HG03575 (cell line): Measurements from ENCODE around the gene IPO9.

ENCODE experiments used
- ATAC-seq: cut with Tn5 transposase; IDR thresholded peaks from one replicate; pipeline ENCODE4 v1.9.1; 2021; ENCODE audit not compliant: unreplicated experiment, insufficient number of reproducible peaks, low FRiP score; ENCODE audit errors: extremely low read depth

Gene IPO9

DNA sequence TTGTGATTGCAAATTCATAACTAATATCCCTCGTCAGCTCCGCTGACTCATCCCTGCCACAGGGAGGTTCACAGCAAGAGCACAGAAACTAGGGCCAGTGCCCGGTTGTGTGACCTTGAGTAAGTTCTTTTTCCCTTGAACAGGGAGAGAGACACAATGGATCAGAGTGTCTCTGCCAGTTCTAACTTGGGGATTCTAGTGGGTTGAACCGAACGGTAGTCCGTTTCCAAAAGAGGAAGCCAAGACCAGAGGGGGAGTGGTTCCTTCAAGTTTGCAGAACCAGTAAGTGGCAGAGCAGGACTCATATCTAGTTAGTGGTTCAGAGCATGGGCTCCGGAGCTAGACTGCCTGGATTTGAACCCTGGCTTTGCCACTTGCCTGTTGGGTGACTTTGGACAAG lies 54.8 kb downstream of the IPO9 start:
- no peak for ATAC-seq

DNA sequence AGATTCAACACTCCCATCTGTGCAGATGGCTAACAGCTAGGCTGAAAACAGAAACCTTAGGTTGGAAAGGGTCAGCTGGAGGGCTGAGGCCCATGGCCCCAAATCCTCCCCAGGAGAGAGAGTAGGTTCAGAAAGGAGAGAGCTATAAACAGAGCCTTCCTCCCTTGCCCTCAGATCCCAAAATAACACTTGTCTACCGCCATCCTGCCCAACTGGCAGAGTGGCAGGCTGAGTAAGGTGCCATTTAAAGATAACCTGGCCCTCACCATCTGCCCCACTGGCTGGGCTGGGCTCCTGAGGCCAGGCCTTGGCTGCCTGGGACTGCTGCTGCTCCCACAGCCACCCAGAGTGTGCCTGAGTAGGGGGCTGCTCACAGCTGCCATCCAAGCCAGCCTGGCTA lies 55.5 kb downstream of the IPO9 start:
- ATAC-seq: no peak

DNA sequence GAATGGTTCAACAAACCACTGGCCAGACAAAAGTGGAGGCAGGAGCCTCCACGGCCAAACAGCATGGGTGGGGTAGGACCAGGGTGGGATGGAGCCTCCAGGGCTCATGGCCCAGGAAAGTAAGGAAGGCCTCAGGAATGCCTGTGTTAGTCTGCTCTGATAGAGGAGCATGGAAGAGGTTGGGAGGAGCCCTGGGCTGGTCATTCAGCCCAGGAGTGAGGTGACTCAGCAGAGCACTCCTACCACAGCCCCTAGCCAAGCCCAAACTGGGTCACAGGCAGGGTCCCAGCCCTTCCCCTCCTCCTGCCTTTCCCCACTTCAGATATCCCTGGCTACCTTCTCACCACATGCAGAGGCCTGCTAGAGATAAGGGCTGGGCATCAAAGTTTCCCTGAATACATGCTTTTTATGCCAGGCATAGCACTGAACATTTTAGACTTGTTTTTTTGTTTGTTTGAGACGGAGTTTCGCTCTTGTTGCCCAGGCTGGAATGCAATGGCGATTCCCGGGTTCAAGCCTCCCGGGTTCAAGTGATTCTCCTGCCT lies 56.6 kb downstream of the IPO9 start:
- no peak for ATAC-seq

DNA sequence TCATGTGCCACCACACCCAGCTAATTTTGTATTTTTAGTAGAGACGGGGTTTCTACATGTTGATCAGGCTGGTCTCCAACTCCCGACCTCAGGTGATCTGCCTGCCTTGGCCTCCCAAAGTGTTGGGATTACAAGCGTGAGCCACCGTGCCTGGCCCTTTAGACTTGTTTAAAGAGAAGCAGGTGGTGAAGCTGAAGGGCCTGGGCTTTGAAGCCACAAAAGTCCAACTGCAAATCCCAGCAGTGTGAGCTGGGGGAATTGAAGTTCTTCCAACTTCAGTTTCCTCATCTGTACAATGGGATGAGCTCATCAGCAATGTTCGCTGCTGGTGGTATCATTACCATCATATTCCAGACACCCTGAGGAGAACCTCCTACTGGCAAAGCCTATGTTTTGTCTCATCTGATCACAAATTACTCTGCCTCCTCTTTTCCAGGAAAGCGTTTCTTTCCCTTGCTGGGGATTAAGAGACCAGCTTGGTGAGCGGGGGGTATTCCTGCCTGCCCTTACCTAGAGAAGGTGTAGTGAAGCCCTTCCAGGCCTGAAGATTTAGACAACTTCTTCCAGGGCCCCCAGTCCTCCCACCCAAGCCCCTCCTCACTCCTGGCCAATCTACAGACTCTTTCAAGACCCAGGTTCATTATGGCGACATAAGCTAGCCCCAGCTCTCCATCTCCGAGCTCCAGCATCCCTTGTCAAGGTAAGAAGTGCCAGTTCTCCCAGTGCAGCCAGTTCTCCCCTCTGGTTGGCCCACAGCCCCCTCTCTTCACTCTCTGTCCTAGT lies 57.3 kb downstream of the IPO9 start:
- ATAC-seq: no peak

DNA sequence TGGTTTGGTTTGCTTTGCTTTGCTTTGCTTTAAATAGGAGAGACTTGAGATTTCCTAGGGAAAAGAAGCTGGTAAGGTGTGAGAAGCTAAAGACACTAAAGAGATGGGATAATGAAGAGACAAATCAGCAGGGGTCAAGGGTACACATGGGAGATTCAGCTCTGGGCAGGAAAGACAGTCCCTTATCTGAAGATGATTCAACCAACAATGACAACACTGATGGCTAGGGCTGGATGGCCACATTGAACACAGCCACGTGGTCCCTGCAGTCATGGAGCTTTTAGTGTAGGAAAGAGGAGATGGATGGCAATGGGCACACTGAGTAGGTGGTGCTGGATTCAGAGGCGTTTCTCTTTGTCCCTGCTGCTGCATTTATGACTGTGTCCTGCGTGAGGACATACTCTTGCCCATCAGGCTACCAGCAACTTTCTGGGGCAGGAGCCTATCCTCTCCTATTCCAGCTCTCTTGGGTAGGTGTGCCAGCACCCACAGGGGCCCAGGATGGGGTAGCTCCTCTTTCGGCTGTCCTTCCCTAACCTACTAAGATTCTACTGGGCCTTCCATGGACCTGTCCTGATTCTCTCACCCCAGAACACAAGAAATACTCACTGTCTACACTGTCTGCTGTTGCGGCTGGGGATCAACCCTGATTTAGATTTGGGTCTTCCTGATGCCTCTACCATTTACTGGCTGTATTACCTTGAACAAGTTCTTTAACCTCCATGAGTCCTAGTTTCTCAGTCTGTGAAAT lies 58.3 kb downstream of the IPO9 start:
- ATAC-seq: no peak

DNA sequence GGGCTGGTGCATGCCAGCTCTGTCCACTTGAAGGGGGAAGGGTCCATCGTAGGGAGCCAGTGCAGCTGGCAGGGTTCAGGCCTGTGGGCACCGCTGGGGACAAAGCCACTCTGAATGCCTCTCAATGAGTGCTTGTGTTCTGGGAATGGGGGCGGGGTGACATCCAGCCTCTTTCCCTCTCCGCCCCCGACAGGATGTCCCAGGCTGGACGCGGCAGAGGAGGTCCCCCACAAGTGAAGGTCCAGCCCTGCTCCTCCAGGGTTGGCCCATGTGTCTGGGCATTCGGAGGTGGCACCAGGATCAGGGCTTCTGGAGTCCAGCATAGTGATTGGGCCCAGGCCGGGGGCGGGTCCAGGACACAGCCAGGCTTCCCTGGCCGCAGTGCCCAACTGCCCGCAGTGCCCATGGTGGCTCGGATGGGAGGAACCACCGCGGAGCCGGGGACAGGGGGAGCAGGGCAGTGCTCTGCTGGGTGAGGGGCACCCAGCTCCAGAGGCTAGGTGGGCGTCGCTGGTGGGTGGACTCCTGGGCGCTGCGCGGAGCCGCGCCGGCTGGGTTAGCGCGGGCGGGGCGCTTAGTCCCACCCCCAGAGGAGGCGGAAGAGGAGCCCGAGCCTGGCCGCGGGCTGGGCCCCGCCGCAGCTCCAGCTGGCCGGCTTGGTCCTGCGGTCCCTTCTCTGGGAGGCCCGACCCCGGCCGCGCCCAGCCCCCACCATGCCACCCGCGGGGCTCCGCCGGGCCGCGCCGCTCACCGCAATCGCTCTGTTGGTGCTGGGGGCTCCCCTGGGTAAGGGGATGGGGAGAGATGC lies 59.5 kb downstream of the IPO9 start, which contains the start of gene SHISA4:
SHISA4 (plus strand) TSS at position 617 of the 808 bp plus-strand sequence; CDS start at position 714, 97 bp downstream.
- ATAC-seq: no peak

DNA sequence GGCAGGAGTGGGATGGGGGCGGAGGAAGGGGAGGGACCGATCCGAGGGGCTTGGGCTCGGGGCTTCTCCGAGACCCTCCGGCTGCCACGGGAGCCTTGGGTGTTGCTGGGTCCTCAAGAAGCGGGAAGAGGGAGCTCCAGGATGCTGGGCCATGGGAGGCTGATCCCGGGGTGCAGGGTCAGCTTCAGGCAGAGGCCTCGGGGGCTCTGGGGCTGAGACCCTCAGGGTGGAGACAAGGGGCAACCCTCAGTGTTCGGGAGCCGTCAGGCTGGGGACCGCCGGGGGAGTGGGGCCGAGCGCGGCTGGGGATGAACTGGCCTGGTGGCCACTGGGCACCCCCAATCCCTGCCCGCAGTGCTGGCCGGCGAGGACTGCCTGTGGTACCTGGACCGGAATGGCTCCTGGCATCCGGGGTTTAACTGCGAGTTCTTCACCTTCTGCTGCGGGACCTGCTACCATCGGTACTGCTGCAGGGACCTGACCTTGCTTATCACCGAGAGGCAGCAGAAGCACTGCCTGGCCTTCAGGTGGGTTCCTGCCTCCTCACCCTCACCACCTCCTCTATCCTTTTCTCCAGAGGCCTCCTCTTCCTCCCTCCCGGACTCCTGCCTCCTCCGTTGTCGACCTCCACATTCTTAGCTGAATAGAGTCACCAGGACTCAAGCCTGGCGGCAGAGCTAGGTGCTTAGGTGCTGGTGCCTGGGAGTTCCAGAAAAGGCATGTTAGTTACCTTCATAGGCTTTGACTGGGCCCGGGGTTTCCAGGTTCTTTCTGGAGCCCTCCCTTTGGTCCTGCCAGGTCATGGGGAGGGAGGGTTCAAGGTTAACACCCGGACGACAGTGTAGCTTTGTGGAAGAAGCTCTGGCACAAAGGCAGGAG lies 60.4 kb downstream of the IPO9 start:
- no peak for ATAC-seq

DNA sequence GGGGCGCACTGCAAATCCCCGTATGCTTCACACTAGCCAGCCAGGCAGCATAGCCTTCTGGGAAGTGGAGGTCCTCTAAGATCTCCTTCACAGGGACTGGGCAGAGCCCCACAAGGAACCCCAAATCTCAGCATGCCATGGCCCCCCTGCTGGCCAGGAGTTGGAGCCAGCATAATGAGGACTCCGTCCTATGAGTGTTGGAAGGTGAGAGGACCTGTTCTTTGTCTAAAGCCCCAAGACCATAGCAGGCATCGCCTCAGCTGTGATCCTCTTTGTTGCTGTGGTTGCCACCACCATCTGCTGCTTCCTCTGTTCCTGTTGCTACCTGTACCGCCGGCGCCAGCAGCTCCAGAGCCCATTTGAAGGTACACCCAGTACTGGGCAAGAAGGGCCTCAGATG lies 61.3 kb downstream of the IPO9 start:
- ATAC-seq: no peak

DNA sequence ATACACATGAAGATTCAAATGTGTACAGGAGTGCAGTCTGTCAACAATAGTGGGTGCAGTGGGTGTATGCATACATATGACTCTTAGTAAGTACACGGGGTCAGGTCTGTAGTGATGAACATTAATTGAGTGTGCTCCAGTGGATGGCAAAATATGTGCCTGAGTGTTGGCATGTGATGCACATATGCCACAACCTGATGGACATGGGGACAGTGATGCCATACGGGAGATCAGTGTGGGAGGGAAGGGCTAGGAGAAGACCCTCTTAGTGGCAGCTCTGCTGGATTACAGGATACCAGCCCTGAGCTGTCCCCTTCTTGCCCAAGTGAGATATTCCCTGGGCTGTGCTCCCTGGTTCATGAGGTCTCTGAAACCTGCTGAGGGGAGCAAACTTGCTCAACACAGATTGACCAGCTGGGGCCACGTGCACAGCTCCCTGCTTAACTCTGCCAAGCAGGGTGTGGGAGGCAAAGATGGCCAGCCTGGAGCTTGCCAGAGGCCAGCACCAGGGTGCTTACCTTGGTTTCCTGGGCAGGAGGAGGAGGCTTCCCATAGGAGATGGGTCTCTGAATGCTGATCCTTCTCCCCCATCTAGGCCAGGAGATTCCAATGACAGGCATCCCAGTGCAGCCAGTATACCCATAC lies 62.0 kb downstream of the IPO9 start:
- ATAC-seq: no peak

DNA sequence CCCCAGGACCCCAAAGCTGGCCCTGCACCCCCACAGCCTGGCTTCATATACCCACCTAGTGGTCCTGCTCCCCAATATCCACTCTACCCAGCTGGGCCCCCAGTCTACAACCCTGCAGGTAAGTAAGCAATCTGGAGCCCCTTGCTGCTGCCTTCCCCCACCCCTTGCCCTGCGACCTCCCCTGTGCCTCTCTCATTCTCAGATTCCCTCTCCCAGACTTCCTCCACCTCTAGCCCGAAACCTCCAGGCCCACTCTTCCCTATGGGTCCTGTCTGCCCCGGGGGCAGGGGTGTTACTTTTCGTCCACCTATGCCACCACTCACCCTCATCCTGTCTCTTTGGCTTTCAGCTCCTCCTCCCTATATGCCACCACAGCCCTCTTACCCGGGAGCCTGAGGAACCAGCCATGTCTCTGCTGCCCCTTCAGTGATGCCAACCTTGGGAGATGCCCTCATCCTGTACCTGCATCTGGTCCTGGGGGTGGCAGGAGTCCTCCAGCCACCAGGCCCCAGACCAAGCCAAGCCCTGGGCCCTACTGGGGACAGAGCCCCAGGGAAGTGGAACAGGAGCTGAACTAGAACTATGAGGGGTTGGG lies 62.6 kb downstream of the IPO9 start:
- no peak for ATAC-seq

DNA sequence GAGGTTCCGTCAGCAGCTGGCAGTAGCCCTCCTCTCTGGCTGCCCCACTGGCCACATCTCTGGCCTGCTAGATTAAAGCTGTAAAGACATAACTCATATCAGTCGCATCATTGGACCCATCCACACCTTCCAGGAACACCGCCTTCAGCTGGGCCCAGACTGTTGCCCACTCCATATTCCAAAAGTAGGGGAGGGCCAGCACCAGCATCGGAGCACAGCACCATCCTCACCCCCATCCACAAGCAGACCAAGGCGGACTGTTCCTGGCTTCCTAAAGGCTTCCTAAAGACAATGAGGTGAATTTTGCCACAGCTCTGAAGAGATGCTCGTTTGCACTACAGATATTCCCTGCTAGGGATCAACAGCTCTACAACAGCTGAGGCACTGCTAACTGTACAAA lies 63.3 kb downstream of the IPO9 start:
- ATAC-seq: no peak

DNA sequence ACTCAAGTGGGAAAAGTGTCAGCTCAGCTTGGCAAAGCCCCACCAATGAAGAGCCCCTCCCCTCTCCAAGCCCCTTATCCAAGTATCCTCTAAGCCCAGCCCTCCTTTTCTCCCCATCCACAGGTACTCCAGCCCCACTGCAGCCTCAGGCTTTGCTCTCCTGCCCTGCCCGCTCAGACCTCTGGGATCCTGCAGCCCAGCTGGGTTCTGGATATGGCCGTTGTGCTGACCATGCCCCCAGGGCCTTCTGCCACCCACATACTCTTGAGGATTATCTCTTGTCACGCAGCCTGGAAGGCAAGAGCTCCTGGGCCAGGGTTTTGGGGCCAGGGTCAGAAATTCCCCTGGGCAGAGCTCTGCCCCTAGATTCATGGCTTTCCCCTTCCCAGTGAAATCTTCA lies 64.5 kb downstream of the IPO9 start:
- no peak for ATAC-seq

DNA sequence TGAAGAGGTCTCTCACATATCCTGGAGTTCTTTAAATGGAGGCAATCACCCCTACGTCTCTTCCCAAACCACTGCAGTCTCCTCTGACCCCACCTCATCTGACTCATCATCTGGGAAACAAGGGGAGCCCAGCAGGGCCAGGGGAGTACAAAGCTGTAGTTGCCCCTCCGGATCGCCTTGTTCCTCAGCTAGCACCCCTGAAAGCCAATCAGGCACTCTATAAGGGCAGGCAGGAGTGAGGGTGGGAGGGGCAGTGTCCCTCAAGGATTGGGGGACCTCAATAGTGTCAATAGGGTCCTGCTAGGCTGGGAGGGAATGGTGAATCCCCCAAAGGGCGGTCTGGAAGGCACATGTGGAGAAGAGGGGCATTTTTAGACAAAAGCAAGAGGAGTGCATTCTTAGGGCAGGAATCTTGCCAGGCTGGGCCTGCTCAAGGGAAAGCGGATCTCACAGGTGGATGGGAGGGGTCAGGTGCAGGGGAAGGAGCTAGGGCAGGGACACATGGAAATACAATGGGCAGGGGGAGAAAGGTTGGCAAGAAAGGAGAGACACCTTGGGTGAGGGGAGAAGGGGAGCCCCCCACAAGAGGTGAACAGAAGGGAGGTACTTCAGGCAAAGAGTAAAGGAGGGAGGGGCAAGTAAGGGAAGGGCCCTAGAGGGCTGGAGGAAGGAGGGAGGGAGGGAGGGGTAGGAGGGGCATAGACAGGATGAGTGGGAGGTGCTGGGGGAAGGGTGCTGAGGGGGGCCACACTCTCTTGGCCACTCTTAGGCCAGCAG lies 65.6 kb downstream of the IPO9 start:
- ATAC-seq: no peak

DNA sequence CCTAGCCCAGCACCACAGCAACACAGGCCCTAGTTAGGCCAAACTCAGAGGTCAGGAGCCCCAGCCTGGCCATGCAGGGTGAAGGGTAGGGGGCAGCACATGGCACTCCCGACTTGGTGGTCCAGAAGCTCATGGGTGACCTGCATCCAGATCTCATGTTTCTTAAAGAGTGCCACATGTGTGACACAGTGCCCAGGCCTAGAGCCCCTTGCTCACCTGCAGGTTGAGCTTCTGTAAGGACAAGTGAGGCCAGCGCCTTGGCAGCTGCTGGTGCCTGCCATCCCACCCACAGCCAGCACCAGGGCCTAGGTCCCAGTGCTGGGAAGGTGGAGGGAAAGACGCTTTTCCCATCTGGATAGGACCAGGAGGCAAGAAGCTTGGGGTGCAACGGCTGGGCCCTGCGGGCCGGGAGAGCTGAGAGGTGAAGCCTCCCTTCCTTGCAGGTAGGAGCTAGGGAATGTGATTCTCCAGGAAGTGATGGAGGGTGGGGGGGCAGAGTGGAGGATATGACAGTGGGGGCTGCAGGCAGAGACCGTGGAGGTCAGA lies 66.2 kb downstream of the IPO9 start:
- ATAC-seq: no peak

DNA sequence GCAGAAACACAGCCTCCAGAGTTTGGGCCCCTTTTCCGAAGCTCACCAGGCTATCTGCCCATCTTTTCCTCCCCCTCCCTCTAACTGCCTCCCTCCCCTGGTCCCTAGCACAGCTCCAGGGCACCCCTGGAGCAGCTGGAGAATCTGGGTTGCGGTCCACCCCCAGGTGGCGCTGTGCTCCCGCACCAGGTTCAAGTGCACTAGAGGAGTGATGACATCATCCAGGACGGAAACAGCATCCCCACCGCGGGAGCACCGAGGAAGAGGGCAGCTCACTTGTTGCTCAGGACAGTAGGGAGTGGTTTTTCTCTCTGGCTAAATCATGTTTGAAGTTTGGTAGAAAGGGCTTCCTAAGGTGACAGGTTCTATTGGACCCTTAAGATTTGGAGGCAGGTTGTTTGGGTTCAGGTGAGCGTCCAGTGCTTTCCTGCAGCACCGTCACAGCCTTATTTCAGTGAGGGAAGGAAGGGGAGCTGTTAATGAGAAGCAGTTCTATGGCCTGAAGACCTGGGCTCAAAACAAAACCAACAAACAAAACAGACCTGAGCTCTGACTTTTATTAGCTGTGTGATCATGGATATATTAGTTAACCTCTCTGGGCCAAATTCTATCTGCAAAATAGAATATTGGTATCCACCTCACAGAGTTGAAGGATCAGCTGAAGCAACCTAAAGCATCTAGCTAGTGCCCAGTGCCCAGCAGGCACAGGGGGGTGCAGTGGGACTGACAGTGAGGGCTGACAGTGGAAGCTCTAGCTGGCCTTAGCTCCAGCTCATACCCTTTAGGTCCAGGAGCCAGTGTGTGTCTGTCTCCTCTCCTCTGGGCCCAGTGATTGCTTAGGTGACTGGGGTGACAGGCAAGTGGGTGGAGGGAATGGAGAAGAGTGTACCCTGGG lies 67.2 kb downstream of the IPO9 start:
- ATAC-seq: no peak

DNA sequence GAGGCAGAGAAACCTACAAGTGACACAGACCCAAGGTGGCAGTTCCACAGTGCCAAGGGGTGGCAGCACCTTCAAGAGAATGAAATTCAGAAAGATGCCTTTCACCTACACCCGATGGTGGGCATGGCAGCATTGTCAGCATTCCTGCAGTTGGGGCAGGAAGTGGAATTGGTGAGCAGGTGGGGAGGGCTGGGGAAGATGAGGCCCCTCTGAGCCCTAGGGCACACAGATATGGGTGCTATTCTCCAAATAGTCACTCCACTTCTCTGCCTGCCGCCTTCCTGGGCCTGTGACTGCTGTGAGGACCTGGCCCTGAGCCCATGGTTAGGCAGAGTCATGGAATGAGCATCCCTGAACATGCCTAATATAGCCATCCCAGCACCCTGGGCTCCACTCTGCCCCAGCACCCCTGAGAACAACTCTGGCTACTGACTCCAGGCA lies 68.0 kb downstream of the IPO9 start:
- no peak for ATAC-seq
